ENCODE data around the gene TMEM11.
"Not testable (repeated sequence)": the region's sequence is repeated elsewhere in the genome, so short reads cannot be mapped to it uniquely, and the experiment has no call there.

Gene TMEM11

DNA sequence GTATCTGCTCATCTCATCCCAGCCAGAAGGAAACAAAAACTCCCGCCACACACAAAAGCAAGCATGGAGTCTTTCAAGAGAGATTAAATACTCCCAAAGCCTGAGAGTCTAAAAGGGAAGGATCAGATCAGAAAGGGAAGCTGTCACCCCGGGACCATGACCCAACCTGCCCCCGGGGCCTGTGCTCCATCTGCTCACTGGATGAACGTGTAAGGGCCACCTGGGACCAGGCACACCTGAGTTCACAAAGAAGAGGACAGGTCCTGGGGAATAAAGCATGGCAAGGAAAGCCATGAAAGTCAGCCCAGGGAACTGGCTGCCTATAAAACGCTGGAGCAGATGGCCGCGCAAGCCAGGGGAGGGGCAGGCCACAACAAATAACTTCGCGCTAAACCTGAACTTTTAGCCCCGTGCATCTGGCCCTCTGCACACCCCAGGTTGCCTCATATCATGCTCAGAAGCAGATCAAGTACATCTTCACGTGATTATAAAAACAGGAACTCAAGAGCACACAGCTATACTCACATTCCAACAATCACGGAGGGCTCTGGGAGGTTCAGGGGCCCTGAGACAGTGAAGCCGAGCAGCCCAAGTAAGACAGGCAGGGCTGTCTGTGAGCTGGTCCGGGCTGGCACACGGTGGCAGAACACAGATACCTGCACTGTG is 3.4 kb downstream of the TMEM11 start:
- no peak for DNase-seq

DNA sequence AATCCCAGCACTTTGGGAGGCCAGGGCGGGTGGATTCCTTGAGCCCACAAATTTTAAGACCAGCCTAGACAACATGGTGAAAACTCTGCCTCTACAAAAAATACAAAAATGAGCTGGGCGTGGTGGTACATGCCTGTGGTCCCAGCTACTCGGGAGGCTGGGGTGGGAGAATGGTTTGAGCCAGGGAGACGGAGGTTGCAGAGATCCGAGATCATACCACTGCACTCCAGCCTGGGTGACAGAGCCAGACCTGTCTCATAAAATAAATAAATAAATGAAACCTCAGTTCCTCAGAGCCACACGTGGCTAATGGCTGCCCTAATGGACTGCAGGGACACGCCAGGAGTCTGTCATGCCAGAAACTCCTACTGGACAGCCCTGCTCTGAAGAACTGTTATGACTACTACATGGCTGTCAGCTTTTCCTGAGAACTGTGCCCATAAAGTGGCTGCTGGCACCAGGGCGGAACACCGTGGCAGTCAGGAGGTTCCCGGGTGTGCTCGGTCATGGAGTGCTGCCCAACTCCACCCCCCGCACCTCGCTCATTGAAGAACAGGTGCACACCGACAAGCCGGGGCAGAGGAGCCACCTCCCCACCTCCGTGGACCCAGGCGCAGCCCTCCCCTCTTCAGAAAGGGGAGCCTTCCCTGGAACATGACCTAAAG is 4.3 kb downstream of the TMEM11 start:
- no peak for DNase-seq

DNA sequence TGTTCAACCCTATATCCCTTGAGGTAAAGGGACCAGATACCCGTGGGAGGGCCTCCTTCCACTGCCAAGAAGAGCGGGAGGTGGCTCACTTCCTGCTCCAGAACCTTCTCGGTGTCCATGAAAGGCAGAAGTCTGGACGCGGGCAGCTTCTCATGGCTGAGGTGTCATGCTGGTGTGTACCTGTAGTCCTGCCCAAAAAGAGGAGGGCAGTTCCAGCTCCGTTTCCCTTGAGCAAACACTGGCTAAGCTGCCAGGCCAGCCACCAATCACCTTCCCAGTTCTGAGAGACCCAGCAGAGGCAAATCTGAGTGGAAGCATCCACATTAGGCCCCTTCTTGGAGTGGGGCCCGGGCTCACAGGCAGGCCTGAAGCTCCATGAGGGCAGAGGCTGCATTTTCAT is 5.6 kb downstream of the TMEM11 start:
- DNase-seq = no peak

- DNase-seq = no peak
Observed at GRCh38 chr17:21204935-21205334, 9.0 kb downstream of the TMEM11 start.

DNA sequence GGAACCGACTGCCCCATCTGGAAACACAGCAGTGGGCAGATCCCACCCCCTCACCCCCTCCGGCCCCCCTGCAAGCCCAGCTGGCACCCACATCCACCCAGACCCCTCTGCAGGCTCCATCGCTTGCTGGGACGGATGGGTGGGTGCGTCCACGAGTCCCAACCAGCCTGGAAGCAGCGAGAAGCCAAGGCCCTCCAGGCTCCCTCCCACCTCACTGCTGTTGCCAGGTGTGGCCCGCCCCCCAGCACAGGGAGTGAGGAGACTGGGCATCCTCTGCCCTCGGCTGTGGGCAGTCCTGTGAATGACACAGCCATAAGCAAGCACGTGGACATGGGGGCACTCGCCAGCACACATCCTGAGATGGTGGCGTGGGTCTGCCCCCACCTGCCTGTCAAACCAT is 11.4 kb downstream of the TMEM11 start:
- no peak for DNase-seq

- no peak for DNase-seq
Observed at GRCh38 chr17:21201874-21202273, 12.1 kb downstream of the TMEM11 start.

GRCh38 chr17:21201298-21201595 is 12.7 kb downstream of the TMEM11 start:
- peak; percentile 63 for DNase-seq

GRCh38 chr17:21200590-21201297 is 13.2 kb downstream of the TMEM11 start:
- no peak for DNase-seq

GRCh38 chr17:21199856-21200255 is 14.1 kb downstream of the TMEM11 start:
- DNase-seq = no peak

DNA sequence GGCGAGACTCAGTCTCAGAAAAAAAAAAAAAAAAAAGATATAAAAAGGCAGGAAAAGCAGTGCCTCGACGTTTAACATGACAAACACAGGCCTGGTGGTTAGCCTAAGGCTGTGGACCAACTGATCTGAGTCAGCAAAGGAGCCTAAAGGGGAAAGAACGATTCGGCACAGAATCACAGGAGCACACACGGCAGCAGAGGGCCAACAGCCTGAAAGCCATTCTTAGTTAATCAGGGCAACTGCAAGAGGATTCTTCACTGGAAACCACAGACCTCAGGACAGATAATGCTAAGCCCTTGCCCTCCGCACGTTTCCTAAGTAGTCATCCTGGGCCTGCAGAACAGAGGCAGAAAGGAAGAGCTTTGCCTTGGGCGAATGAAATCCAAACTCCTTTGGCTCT is 14.7 kb downstream of the TMEM11 start:
- peak; percentile 92 for DNase-seq

DNA sequence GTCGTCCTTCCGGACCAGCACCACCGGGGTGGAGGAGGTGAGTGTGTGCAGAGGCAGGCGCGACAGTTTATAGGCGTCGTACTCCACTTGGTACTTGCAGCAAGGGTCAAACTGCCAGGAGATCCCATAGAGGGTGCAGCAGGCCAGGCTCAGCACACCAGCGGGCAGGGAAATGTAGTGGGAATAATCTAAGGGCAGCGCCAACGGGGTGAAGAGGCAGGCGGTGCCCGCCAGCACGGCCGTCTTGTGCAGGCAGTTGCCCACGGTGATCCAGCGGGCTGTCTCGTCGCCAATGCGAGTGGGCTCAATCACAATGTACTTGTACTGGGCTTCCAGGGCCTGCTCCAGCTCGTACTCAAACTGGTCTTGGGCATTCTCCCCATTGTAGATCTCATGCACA is 15.6 kb downstream of the TMEM11 start:
- DNase-seq = no peak

- DNase-seq = no peak
Observed at GRCh38 chr17:21196126-21196525, 17.8 kb downstream of the TMEM11 start.

GRCh38 chr17:21194703-21195102 is 19.3 kb downstream of the TMEM11 start:
- peak; percentile 20 for DNase-seq

DNA sequence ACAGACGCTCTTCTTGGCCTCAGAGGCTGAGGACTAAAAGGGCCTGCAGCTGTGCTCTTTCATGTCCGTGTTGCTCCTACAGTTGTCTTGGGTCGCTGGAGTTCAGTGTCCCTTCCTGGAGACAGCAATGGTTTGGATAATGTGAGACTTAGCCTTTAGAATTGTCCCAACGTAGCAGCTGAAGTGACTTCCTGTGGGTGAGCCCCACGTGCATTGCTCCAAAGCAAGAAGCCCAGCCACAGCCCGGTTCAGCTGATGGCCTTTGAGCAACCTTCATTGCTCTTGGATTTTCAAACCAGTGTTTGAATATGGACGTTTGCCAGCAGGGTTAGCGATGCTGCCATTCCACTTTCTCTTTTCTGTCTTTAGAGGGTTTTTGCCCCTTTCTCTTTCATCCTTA is 19.7 kb downstream of the TMEM11 start:
- DNase-seq = no peak

DNA sequence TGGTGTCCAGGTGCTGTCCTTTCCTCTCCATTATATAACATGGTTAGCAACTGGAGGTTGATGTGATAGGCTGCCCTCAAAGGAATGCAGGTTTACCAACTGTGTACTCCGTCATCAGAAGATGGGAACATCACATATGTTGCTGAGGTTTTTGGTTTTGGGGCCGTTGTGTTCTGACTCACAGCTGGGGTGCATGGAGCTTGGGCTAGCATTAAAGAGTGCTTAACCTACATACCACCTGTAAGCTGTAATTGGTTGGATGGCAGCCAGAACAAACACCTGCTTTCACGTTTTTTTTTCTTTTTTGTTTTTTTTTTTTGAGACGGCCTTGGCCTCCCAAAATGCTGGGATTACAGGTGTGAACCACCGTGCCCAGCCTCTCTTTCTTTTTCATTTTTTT is 20.9 kb downstream of the TMEM11 start:
- no peak for DNase-seq

DNA sequence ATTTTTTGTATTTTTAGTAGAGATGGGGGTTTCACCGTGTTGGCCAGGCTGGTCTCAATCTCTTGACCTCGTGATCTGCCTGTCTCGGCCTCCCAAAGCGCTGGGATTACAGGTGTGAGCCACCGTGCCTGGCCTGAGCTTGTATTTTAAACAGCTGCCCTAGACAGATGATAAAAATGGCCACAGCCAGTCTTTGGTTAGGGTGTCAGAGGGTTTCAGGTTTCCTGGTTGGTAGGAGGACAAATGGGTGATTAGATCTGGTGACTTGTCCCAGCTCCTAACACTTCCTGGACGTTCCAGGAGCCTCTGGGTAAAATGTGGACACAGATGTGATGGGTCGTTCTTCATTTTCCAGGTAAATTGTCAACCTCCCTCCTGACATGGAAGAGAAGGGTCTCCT is 21.5 kb downstream of the TMEM11 start:
- not testable (repeated sequence) for DNase-seq

DNA sequence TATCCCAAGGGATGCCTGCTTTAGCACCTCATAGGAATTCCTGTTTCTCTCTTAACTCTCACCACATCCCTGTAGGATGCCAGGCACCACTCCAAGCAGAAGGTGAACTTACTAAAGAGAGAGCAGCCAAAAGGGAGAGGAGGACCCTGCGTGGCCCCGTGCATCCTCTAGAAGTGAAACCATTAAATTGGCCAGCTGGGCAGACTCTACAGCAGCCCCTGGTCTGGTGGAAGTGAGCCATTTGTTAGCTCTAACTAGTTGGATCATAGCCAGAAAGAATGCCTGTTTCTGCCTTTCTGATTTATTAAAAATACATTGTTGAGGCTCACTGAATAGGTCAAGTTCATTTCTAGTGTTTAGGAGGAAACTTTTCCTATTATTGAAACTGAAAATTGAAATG is 22.3 kb downstream of the TMEM11 start:
- no peak for DNase-seq

DNA sequence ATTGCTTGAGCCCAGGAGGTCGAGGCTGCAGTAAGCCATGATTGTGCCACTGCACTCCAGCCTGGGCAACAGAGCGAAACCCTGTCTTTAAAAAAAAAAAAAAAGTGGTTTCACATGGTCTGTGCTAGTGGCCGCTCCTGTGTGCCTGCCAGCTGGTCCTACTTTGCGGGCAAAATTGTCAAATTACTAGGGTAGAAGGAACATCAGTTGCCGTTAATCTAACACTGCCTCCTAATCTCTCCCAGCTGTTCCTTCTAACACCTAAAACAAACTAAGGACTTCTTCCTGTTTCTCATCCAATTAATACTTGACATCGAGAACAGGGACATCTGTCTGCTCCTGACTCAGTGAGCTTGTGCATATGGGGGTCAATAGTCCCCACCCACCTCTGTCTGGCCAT is 23.9 kb downstream of the TMEM11 start:
- DNase-seq = no peak

- DNase-seq = no peak
Observed at GRCh38 chr17:21189361-21189760, 24.6 kb downstream of the TMEM11 start.

GRCh38 chr17:21186399-21187187 is 27.4 kb downstream of the TMEM11 start:
- DNase-seq = no peak

DNA sequence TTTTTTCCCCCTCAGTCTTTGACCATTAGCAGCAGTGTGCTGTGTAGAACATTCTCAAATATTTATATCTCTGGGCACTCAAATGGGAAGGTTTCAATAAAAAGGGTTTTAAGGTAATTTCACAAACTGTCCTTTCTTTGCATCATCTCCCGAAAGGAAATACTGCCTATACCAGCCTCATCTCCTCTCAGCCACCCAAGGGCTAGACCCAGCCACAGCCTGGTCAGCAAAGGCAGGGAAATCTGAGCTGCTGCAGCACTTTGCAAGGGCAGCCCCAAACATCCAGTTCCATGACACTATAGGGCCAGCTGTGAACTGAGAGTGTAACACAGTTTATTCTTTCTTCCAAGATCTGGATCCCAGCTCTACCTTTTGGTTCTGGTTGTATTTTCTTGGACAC is 28.9 kb downstream of the TMEM11 start:
- no peak for DNase-seq

DNA sequence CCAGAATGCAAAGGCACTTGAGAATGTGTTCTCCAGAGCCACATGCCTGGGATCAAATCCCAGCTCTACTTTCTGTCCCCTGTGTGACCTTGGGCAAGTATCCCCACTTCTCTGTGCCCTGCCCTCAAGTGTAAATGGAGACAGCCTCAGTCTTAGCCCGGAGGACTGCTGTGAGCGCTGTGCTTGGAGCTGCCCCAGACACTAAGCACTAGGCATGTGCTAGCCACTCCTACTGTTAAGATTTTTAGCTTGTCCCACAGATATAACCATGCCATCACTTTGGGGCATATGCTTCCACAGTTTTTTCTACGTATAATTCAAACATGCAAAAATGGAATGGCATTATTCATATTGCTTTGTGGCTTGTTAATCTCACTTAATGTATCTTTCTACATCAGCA is 29.4 kb downstream of the TMEM11 start:
- no peak for DNase-seq

GRCh38 chr17:21183468-21183867 is 30.5 kb downstream of the TMEM11 start:
- DNase-seq = no peak
